ENCODE measurements around the gene OLIG2. TPM values are rescaled to one million over a fixed set of nuclear protein-coding genes. Genes with fewer than 3 reads are reported as not detected.

OLIG2 gene
- total RNA-seq, 1 donor from 2014 or later, result 0.33 TPM

DNA sequence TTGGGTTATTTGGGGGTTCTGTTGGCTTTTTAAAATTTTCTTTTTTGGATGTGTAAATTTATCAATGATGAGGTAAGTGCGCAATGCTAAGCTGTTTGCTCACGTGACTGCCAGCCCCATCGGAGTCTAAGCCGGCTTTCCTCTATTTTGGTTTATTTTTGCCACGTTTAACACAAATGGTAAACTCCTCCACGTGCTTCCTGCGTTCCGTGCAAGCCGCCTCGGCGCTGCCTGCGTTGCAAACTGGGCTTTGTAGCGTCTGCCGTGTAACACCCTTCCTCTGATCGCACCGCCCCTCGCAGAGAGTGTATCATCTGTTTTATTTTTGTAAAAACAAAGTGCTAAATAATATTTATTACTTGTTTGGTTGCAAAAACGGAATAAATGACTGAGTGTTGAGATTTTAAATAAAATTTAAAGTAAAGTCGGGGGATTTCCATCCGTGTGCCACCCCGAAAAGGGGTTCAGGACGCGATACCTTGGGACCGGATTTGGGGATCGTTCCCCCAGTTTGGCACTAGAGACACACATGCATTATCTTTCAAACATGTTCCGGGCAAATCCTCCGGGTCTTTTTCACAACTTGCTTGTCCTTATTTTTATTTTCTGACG, 3.1 kb downstream of the OLIG2 start:
- TF ChIP-seq CTCF (IDR thresholded peaks at IDR 0.05; ENCODE audit: unreplicated experiment), result no peak
- no peak for DNase-seq (ENCODE audit: low spot score)
- H3K27ac Mint-ChIP-seq (ENCODE audit: unreplicated experiment), result no peak overlapping the region
- H3K4me1 Mint-ChIP-seq (ENCODE audit: unreplicated experiment), result peaks cover 5% of the 10 kb centered on the region
- no peak overlapping the region for H3K4me3 Mint-ChIP-seq (ENCODE audit: unreplicated experiment)
- no peaks in the 10 kb centered on the region for H3K9me3 Mint-ChIP-seq (ENCODE audit: unreplicated experiment)
- H3K27me3 Mint-ChIP-seq (ENCODE audit: unreplicated experiment), result peaks cover 10% of the 10 kb centered on the region
- H3K36me3 Mint-ChIP-seq (ENCODE audit: low read depth, unreplicated experiment), result peaks cover 5% of the 10 kb centered on the region

DNA sequence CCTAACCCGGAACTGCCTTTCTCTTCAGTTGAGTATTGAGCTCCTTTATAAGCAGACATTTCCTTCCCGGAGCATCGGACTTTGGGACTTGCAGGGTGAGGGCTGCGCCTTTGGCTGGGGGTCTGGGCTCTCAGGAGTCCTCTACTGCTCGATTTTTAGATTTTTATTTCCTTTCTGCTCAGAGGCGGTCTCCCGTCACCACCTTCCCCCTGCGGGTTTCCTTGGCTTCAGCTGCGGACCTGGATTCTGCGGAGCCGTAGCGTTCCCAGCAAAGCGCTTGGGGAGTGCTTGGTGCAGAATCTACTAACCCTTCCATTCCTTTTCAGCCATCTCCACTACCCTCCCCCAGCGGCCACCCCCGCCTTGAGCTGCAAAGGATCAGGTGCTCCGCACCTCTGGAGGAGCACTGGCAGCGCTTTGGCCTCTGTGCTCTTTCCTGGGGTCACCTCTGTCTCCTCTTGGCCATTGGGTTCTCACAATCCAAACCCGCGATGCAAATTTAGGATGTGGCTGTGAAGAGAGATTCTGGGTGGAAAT, 3.7 kb downstream of the OLIG2 start:
- H3K27ac Mint-ChIP-seq (ENCODE audit: unreplicated experiment), result no peak overlapping the region
- H3K9me3 Mint-ChIP-seq (ENCODE audit: unreplicated experiment), result no peaks in the 10 kb centered on the region
- peaks cover 5% of the 10 kb centered on the region for H3K36me3 Mint-ChIP-seq (ENCODE audit: low read depth, unreplicated experiment)
- no peak for DNase-seq (ENCODE audit: low spot score)
- H3K4me3 Mint-ChIP-seq (ENCODE audit: unreplicated experiment), result no peak overlapping the region
- H3K27me3 Mint-ChIP-seq (ENCODE audit: unreplicated experiment), result peaks cover 9% of the 10 kb centered on the region
- no peak for TF ChIP-seq CTCF (IDR thresholded peaks at IDR 0.05; ENCODE audit: unreplicated experiment)
- peaks cover 5% of the 10 kb centered on the region for H3K4me1 Mint-ChIP-seq (ENCODE audit: unreplicated experiment)

GRCh38 chr21:33029975-33030461, 4.3 kb downstream of the OLIG2 start:
- Mint-ChIP-seq H3K4me3 (ENCODE audit: unreplicated experiment) (no peak overlapping the region), H3K27ac (ENCODE audit: unreplicated experiment) (no peak overlapping the region), H3K36me3 (ENCODE audit: low read depth, unreplicated experiment) (peaks cover 5% of the 10 kb centered on the region), H3K4me1 (ENCODE audit: unreplicated experiment) (peaks cover 5% of the 10 kb centered on the region), H3K27me3 (ENCODE audit: unreplicated experiment) (peaks cover 5% of the 10 kb centered on the region), H3K9me3 (ENCODE audit: unreplicated experiment) (no peaks in the 10 kb centered on the region)
- no peak for DNase-seq (ENCODE audit: low spot score)
- no peak for TF ChIP-seq CTCF (IDR thresholded peaks at IDR 0.05; ENCODE audit: unreplicated experiment)

- Mint-ChIP-seq H3K4me1 (ENCODE audit: unreplicated experiment) (peaks cover 5% of the 10 kb centered on the region), H3K27ac (ENCODE audit: unreplicated experiment) (no peak overlapping the region), H3K27me3 (ENCODE audit: unreplicated experiment) (peaks cover 5% of the 10 kb centered on the region), H3K36me3 (ENCODE audit: low read depth, unreplicated experiment) (peaks cover 5% of the 10 kb centered on the region), H3K4me3 (ENCODE audit: unreplicated experiment) (no peak overlapping the region), H3K9me3 (ENCODE audit: unreplicated experiment) (no peaks in the 10 kb centered on the region)
- no peak for DNase-seq (ENCODE audit: low spot score)
- TF ChIP-seq CTCF (IDR thresholded peaks at IDR 0.05; ENCODE audit: unreplicated experiment), result no peak
Measured at GRCh38 chr21:33030633-33031032, 4.9 kb downstream of the OLIG2 start.

DNA sequence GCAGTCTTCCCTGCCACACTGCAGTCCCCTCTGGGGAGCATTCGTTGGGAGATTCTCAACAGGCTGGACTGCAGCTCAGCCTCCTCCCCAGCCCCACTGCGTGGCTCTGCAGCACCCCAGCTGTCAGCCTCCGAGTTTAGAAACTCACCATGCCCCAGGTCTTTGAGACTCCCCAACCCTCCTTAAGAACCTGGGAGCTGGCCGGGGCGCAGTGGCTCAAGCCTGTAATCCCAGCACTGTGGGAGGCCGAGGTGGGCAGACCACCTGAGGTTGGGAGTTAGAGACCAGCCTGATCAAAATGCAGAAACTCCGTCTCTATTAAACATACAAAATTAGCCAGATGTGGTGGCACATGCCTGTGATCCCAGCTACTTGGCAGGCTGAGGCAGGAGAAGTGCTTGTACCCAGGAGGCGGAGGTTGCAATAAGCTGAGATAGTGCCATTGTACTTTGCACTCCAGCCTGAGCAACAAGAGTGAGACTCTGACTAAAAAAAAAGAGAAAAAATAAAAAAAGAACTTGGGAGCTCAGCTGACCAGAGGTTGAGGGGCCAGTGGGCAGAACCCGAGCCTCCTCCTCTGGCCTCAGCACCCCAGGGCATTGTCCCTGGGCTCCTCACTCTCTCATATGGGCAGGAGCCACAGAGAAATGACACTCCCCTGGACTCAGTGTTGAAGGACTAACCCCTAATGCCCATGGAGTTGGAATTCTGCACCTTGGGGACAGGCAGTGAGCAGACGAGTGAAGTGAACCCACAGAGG, 5.6 kb downstream of the OLIG2 start:
- no peak for TF ChIP-seq CTCF (IDR thresholded peaks at IDR 0.05; ENCODE audit: unreplicated experiment)
- peaks cover 1% of the 10 kb centered on the region for H3K36me3 Mint-ChIP-seq (ENCODE audit: low read depth, unreplicated experiment)
- no peak overlapping the region for H3K4me3 Mint-ChIP-seq (ENCODE audit: unreplicated experiment)
- H3K4me1 Mint-ChIP-seq (ENCODE audit: unreplicated experiment), result peaks cover 1% of the 10 kb centered on the region
- DNase-seq (ENCODE audit: low spot score), result no peak
- no peak overlapping the region for H3K27ac Mint-ChIP-seq (ENCODE audit: unreplicated experiment)
- no peaks in the 10 kb centered on the region for H3K9me3 Mint-ChIP-seq (ENCODE audit: unreplicated experiment)
- H3K27me3 Mint-ChIP-seq (ENCODE audit: unreplicated experiment), result peaks cover 5% of the 10 kb centered on the region

Data from endothelial cell (in vitro differentiated cells).